Testis (tissue), 3 donors: ENCODE measurements around the gene ZNF205. TPM values are rescaled to one million over a fixed set of nuclear protein-coding genes. Genes with fewer than 3 reads are reported as not detected.

Experiments used
- DNase-seq: peaks from one replicate; pipeline ENCODE4 v3.0.0-alpha.2; 2019
- H3K27ac ChIP-seq, 2 donors: fragments of 200-600 bp; sonication (generic); one replicate each; pipeline ENCODE4 v1.5.1; 2019
- H3K27me3 ChIP-seq: fragments of 200-600 bp; sonication (generic); one replicate; pipeline ENCODE4 v1.5.1; 2019
- H3K36me3 ChIP-seq: fragments of 200-600 bp; sonication (generic); one replicate; pipeline ENCODE4 v1.5.1; 2017; ENCODE audit warnings: low read depth; ENCODE audit errors: missing control alignments
- H3K4me1 ChIP-seq: fragments of 200-600 bp; sonication (generic); one replicate; pipeline ENCODE4 v1.5.1; 2019
- H3K4me3 ChIP-seq, 2 donors: fragments of 200-600 bp; sonication (generic); one replicate each; pipeline ENCODE4 v1.5.1; 2017 to 2019
- H3K9me3 ChIP-seq: fragments of 200-600 bp; sonication (generic); one replicate; pipeline ENCODE4 v1.5.1; 2017
- CTCF ChIP-seq, 3 experiments: fragments of 450-650 bp in 2 of 3; fragments of 200-600 bp in 1 of 3; sonication (generic) in 1 of 3; IDR thresholded peaks; one replicate each; pipeline ENCODE4 v1.5.1; 2016 to 2019; ENCODE audit warnings: antibody characterized with exemption in 3 of 3, mild to moderate bottlenecking in 2 of 3, moderate library complexity in 1 of 3
- POLR2A ChIP-seq: fragments of 450-650 bp; IDR thresholded peaks from one replicate; pipeline ENCODE4 v1.6.1; 2017; ENCODE audit warnings: antibody characterized with exemption, mild to moderate bottlenecking, moderate library complexity
- WGBS, 2 donors: methylation state at CpG; one replicate each; pipeline ENCODE4 v1.1.5; 2018; 5-methylcytosine and 5-hydroxymethylcytosine counted together
- intact Hi-C: fragments of 100-400 bp; cut with DNase I; formaldehyde crosslinking; loops from one replicate; pipeline ENCODE4 v1.15.1; 2023; ENCODE audit warnings: low total_unique reads
- polyA plus RNA-seq: library from polyadenylated mRNA; stranded (reverse); fragments of 350-450 nt; fragmentation: Illumina TruSeq; extraction: RNeasy Lipid Tissue Mini Kit (QIAGEN cat#74804); gene quantifications from one replicate; pipeline ENCODE4 v1.2.3, GENCODE V29; 2014; ENCODE audit warnings: low read depth, low replicate concordance; ENCODE audit not compliant: insufficient read depth
- total RNA-seq, 2 donors: library from RNA; depleted of rRNA; stranded (reverse); fragments of >200 nt; gene quantifications; one replicate each; pipeline ENCODE4 v1.2.3, GENCODE V29; 2016

ZNF205 gene
- total and polyA plus RNA-seq, 3 donors from 2014 or later = 5.5 to 19.4 (median 9.8) TPM

GRCh38 chr16:3119701-3120408 lies 7.5 kb downstream of the ZNF205 start:
- Histone ChIP-seq H3K4me3 (peak overlapping the region in 1 of 2 donors; percentile 34), H3K36me3 (no peaks in the 10 kb centered on the region), H3K27me3 (no peaks in the 10 kb centered on the region), H3K4me1 (peaks cover 1% of the 10 kb centered on the region), H3K27ac (no peak overlapping the region), H3K9me3 (no peaks in the 10 kb centered on the region)
- WGBS, 2 donors = 76 to 89% methylated on average over 10 to 55 of the region's 57 CpGs
- no peak for DNase-seq
- no peak for TF ChIP-seq POLR2A
- no peak for TF ChIP-seq CTCF (IDR thresholded peaks at IDR 0.05)
- intact Hi-C loops = no loop called here

GRCh38 chr16:3120435-3120834 lies 8.0 kb downstream of the ZNF205 start:
- H3K9me3 ChIP-seq = no peaks in the 10 kb centered on the region
- no peaks in the 10 kb centered on the region for H3K36me3 ChIP-seq
- no peak overlapping the region for H3K27ac ChIP-seq
- 54 to 67% methylated on average over 10 to 16 of the region's 16 CpGs for WGBS, 2 donors
- intact Hi-C loops = no loop called here
- TF ChIP-seq CTCF (IDR thresholded peaks at IDR 0.05) (no peak), POLR2A (no peak)
- no peak for DNase-seq
- H3K4me3 ChIP-seq = peak overlapping the region in 1 of 2 donors; percentile 34
- no peaks in the 10 kb centered on the region for H3K27me3 ChIP-seq
- H3K4me1 ChIP-seq = peaks cover 6% of the 10 kb centered on the region

- no peaks in the 10 kb centered on the region for H3K27me3 ChIP-seq
- H3K4me3 ChIP-seq = no peak overlapping the region
- peaks cover 6% of the 10 kb centered on the region for H3K4me1 ChIP-seq
- intact Hi-C loops = no loop called here
- peak; percentile 60 for DNase-seq
- no peaks in the 10 kb centered on the region for H3K9me3 ChIP-seq
- WGBS, 2 donors = 52 to 66% methylated on average over 7 of the region's 7 CpGs
- H3K27ac ChIP-seq = no peak overlapping the region
- TF ChIP-seq CTCF (IDR thresholded peaks at IDR 0.05) (no peak), POLR2A (no peak)
- no peaks in the 10 kb centered on the region for H3K36me3 ChIP-seq
Measured at GRCh38 chr16:3121851-3122467, 9.6 kb downstream of the ZNF205 start.

GRCh38 chr16:3122926-3123570 lies 10.7 kb downstream of the ZNF205 start:
- TF ChIP-seq CTCF (IDR thresholded peaks at IDR 0.05) = no peak
- no peak for TF ChIP-seq POLR2A
- no peak for DNase-seq
- Histone ChIP-seq H3K4me1 (peaks cover 6% of the 10 kb centered on the region), H3K36me3 (no peaks in the 10 kb centered on the region), H3K27me3 (no peaks in the 10 kb centered on the region), H3K27ac (no peak overlapping the region), H3K9me3 (no peaks in the 10 kb centered on the region), H3K4me3 (no peak overlapping the region)
- 24 to 52% methylated on average over 8 of the region's 8 CpGs for WGBS, 2 donors
- intact Hi-C loops = no loop called here
